ENCODE results near the gene TFG. TPM values are rescaled to one million over a fixed set of nuclear protein-coding genes. Genes with fewer than 3 reads are reported as not detected.

TFG gene
- total RNA-seq, 6 experiments from 2014 or later = 127 to 147 (median 133) TPM

DNA sequence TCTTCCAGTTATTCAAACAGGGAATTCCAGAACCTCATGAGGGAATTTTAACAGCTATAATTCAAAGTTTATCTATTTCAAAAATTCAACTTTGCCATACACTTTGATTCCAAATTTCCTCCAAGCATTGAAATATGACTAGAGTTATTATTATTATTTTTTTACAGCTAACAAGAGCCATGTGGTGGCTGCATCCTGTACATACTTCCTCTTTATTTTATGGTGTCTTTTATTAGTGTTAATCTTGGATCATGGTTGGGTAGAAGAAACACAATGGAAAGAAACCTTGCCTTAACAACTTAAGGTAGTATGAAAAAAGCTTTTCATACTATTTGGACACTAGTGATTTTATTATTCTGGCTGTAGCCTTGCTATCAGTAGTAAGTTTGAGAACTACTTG, 52.7 kb downstream of the TFG start:
- Mint-ChIP-seq H3K4me1 (ENCODE audit: low read depth) (peaks cover 15% of the 10 kb centered on the region; the same call in 1 of the 2 replicates), H3K27ac (no peak overlapping the region), H3K9me3 (no peaks in the 10 kb centered on the region), H3K36me3 (ENCODE audit: low read depth) (no peaks in the 10 kb centered on the region), H3K4me3 (no peak overlapping the region), H3K27me3 (ENCODE audit: insufficient read depth) (no peaks in the 10 kb centered on the region)
- TF ChIP-seq, protein P1, sequence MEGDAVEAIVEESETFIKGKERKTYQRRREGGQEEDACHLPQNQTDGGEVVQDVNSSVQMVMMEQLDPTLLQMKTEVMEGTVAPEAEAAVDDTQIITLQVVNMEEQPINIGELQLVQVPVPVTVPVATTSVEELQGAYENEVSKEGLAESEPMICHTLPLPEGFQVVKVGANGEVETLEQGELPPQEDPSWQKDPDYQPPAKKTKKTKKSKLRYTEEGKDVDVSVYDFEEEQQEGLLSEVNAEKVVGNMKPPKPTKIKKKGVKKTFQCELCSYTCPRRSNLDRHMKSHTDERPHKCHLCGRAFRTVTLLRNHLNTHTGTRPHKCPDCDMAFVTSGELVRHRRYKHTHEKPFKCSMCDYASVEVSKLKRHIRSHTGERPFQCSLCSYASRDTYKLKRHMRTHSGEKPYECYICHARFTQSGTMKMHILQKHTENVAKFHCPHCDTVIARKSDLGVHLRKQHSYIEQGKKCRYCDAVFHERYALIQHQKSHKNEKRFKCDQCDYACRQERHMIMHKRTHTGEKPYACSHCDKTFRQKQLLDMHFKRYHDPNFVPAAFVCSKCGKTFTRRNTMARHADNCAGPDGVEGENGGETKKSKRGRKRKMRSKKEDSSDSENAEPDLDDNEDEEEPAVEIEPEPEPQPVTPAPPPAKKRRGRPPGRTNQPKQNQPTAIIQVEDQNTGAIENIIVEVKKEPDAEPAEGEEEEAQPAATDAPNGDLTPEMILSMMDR (IDR thresholded peaks at IDR 0.05) = no peak
- no peak for DNase-seq

DNA sequence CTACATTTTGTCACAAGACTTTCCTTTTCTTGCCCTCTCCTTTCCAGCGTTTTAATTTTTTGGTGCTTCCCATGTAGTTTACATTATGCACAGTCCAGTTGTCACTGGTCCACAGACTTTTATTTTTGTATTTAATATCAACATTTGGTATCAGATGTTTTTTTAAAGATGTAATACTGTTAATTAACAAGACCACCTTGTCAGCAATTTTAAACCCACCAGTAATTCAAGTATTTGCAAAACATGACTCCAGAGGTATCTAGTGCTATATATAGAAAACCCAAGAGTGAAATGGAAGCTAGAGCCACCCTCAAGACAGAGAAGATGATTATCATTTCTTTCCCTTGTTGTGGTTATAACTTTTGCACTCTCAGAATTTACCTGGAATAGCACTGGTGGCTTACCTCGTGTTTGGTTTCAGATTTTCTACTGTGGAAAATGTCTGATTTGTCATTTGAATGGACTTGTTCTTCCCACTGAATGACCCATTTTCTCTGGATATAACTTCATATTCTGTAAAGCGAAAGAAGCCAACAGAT, 56.2 kb downstream of the TFG start:
- H3K36me3 Mint-ChIP-seq (ENCODE audit: low read depth) = no peaks in the 10 kb centered on the region
- H3K9me3 Mint-ChIP-seq = no peaks in the 10 kb centered on the region
- H3K4me3 Mint-ChIP-seq = no peak overlapping the region
- no peak overlapping the region for H3K27ac Mint-ChIP-seq
- no peak for DNase-seq
- no peaks in the 10 kb centered on the region for H3K4me1 Mint-ChIP-seq (ENCODE audit: low read depth)
- H3K27me3 Mint-ChIP-seq (ENCODE audit: insufficient read depth) = no peaks in the 10 kb centered on the region
- TF ChIP-seq, protein P1 (IDR thresholded peaks at IDR 0.05) = no peak

DNA sequence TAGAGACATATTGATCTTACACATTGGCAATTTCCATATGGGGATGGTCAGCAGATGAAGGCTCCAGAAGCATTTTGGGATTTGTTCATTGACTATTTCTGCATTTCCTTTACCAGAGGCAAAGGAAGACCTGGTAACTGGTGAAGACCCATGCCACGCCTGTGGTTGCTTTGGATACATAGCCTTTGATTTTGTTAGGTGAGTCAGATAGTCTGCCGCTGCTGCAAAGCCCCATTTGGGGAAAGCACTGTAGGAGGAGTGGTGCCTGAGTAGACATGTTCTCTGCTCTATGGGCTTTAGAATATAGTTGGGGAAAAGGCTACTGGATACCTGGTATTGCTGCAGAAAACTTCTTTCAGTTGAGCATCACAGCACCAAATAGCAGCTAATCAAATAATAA, 56.8 kb downstream of the TFG start:
- Mint-ChIP-seq H3K27me3 (ENCODE audit: insufficient read depth) (no peaks in the 10 kb centered on the region), H3K4me3 (no peak overlapping the region), H3K9me3 (no peaks in the 10 kb centered on the region), H3K4me1 (ENCODE audit: low read depth) (no peaks in the 10 kb centered on the region), H3K27ac (no peak overlapping the region), H3K36me3 (ENCODE audit: low read depth) (no peaks in the 10 kb centered on the region)
- TF ChIP-seq, protein P1 (IDR thresholded peaks at IDR 0.05) = no peak
- no peak for DNase-seq

DNA sequence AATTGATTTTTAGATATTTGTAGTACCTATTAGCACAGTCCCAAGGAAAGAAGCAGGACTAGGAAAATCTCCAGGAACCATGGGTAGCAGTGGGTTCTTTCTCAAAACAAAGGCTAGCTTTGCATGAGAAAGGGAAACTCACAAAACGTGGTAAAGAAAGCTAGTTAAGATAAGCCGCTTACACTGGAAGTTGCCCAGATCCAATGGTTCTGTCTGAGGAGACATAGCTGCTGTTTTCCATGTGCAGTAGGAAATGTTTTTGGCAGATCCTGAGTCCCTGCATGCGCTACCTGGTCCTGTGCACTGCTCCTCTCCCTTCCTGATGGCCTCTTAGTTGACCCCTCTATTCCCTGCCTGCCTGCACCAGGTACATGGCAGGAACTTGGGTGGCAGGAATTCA, 60.4 kb downstream of the TFG start:
- Mint-ChIP-seq H3K27ac (no peak overlapping the region), H3K9me3 (no peaks in the 10 kb centered on the region), H3K36me3 (ENCODE audit: low read depth) (peaks cover 5% of the 10 kb centered on the region; the same call in 1 of the 2 replicates), H3K4me3 (no peak overlapping the region), H3K4me1 (ENCODE audit: low read depth) (no peaks in the 10 kb centered on the region), H3K27me3 (ENCODE audit: insufficient read depth) (no peaks in the 10 kb centered on the region; the same call in 1 of the 2 replicates)
- TF ChIP-seq, protein P1 (IDR thresholded peaks at IDR 0.05) = no peak
- no peak for DNase-seq

DNA sequence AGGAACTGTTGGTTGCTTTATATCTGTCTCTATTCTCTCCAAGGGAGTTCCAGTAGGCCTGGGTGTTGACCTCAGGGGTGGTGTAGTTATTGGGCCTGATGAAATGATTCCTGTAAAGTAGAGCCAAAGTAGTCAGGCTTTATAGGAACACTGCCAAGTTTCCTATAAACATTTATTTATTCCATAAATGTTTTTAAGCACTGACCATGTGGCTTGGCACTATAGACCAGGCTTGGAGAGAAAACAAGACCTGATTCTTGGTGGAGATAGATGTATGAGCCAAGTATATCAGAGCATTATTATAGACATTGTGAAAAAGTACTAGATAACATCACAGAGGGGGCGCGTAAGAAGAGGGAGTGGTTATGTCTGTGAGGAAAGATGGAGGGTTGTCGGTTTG, 65.9 kb downstream of the TFG start:
- DNase-seq = no peak
- Mint-ChIP-seq H3K27ac (no peak overlapping the region), H3K4me1 (ENCODE audit: low read depth) (peaks cover 47% of the 10 kb centered on the region), H3K9me3 (no peaks in the 10 kb centered on the region), H3K27me3 (ENCODE audit: insufficient read depth) (no peaks in the 10 kb centered on the region; the same call in 1 of the 2 replicates), H3K36me3 (ENCODE audit: low read depth) (peaks cover 5% of the 10 kb centered on the region; the same call in 1 of the 2 replicates), H3K4me3 (no peak overlapping the region)
- TF ChIP-seq, protein P1 (IDR thresholded peaks at IDR 0.05) = no peak

Measured in HFFc6 (cell line).